Activated CD4-positive, alpha-beta T cell treated with anti-CD3 and anti-CD28 coated beads, Interleukin-2, amount 50 U/mL, for 16 hours (primary cell): Measurements from ENCODE around the gene APOBEC4.
"Not testable (repeated sequence)": the region's sequence is repeated elsewhere in the genome, so short reads cannot be mapped to it uniquely, and the experiment has no call there.

Experiments used
- DNase-seq: peaks from one replicate; pipeline ENCODE4 v3.0.0-alpha.2; 2020

The APOBEC4 gene

GRCh38 chr1:183652547-183653461, at the start of gene APOBEC4:
Gene APOBEC4, minus strand, starts transcription at chr1:183653316. Its CDS starts 4,535 bp downstream, at chr1:183648781.
- DNase-seq = peak; percentile 34

GRCh38 chr1:183702813-183703198, 49.7 kb upstream of the APOBEC4 start:
- no peak for DNase-seq

- no peak for DNase-seq
Observed at GRCh38 chr1:183702087-183702812, 49.1 kb upstream of the APOBEC4 start.

GRCh38 chr1:183699616-183700160, 46.6 kb upstream of the APOBEC4 start:
- DNase-seq = no peak

GRCh38 chr1:183697814-183698590, 44.9 kb upstream of the APOBEC4 start:
- DNase-seq = no peak

GRCh38 chr1:183696981-183697380, 43.9 kb upstream of the APOBEC4 start:
- DNase-seq = no peak

GRCh38 chr1:183694755-183695154, 41.6 kb upstream of the APOBEC4 start:
- no peak for DNase-seq

- no peak for DNase-seq
Observed at GRCh38 chr1:183694066-183694465, 41.0 kb upstream of the APOBEC4 start.

GRCh38 chr1:183693521-183693920, 40.4 kb upstream of the APOBEC4 start:
- DNase-seq = no peak

- DNase-seq = peak; percentile 11
Observed at GRCh38 chr1:183689762-183690204, 36.7 kb upstream of the APOBEC4 start.

- no peak for DNase-seq
Observed at GRCh38 chr1:183688341-183689060, 35.4 kb upstream of the APOBEC4 start.

- no peak for DNase-seq
Observed at GRCh38 chr1:183687546-183688304, 34.6 kb upstream of the APOBEC4 start.

GRCh38 chr1:183686229-183686628, 33.1 kb upstream of the APOBEC4 start:
- no peak for DNase-seq

- peak; percentile 65 for DNase-seq
Observed at GRCh38 chr1:183685112-183685713, 32.1 kb upstream of the APOBEC4 start.

GRCh38 chr1:183679363-183679762, 26.2 kb upstream of the APOBEC4 start:
- not testable (repeated sequence) for DNase-seq

GRCh38 chr1:183678819-183679218, 25.7 kb upstream of the APOBEC4 start:
- DNase-seq = no peak

- DNase-seq = no peak
Observed at GRCh38 chr1:183676586-183677189, 23.6 kb upstream of the APOBEC4 start.

GRCh38 chr1:183675883-183676585, 22.9 kb upstream of the APOBEC4 start:
- DNase-seq = no peak

- no peak for DNase-seq
Observed at GRCh38 chr1:183675381-183675780, 22.3 kb upstream of the APOBEC4 start.

GRCh38 chr1:183674886-183675285, 21.8 kb upstream of the APOBEC4 start:
- DNase-seq = no peak
